Right lobe of liver (tissue), 6 donors: ENCODE results near the gene GALNT15. TPM values are rescaled to one million over a fixed set of nuclear protein-coding genes. Genes with fewer than 3 reads are reported as not detected.
A peak's percentile ranks its signal among the peaks of the same experiment; 100 is the strongest.

Source experiments
- ATAC-seq, 4 donors: fragments of 200-7000 bp; cut with Tn5 transposase; one replicate each; pipeline ENCODE4 v1.9.1; 2020; ENCODE audit warnings: mild to moderate bottlenecking in 4 of 4, moderate library complexity in 4 of 4
- DNase-seq, 3 donors: peaks; one replicate each; pipeline ENCODE4 v3.0.0-alpha.2; 2020
- H3K27ac ChIP-seq, 3 donors: fragments of 200-600 bp; one replicate each; pipeline ENCODE4 v1.8.0; 2022
- H3K27me3 ChIP-seq, 2 donors: fragments of 200-600 bp; one replicate each; pipeline ENCODE4 v1.8.0; 2022
- H3K36me3 ChIP-seq, 4 donors: fragments of 200-600 bp; sonication (generic) in 1 of 4; one replicate each; pipeline versions ENCODE4 v1.5.1 to v1.8.0; 2017 to 2022; ENCODE audit warnings: control low read depth in 1 of 4
- H3K4me1 ChIP-seq, 4 donors: fragments of 200-600 bp; sonication (generic) in 1 of 4; one replicate each; pipeline versions ENCODE4 v1.5.1 to v1.8.0; 2017 to 2022; ENCODE audit warnings: control low read depth in 1 of 4
- H3K4me3 ChIP-seq, 3 donors: fragments of 200-600 bp; one replicate each; pipeline ENCODE4 v1.8.0; 2022
- H3K9me3 ChIP-seq, 4 donors: fragments of 200-600 bp; sonication (generic) in 1 of 4; one replicate each; pipeline versions ENCODE4 v1.5.1 to v1.8.0; 2017 to 2022; ENCODE audit warnings: control low read depth in 1 of 4
- POLR2A ChIP-seq: fragments of 450-650 bp; IDR thresholded peaks from one replicate; pipeline ENCODE4 v1.6.1; 2017; ENCODE audit warnings: antibody characterized with exemption, mild to moderate bottlenecking
- WGBS: methylation state at CpG from one replicate; pipeline ENCODE4 v1.1.6; 2018; ENCODE audit warnings: low coverage, low lambda C conversion rate; ENCODE audit not compliant: insufficient coverage; ENCODE audit errors: missing lambda C conversion rate; 5-methylcytosine and 5-hydroxymethylcytosine counted together
- intact Hi-C, 2 donors: fragments of 100-400 bp; cut with DNase I; formaldehyde crosslinking; loops; one replicate each; pipeline versions ENCODE4 v1.11.2 to v1.14.1; 2022
- total RNA-seq, 6 experiments: library from RNA; depleted of rRNA in 2 of 6; stranded (reverse); fragments of >200 nt in 2 of 6; fragmentation: NEBNext Ultra II Directional in 3 of 6; extraction: Animal tissue kit (Norgen Biotek cat#: 25700) in 3 of 6; gene quantifications; one replicate each; pipeline versions ENCODE4 v1.1.0 to v1.2.4, GENCODE V29; 2016 to 2023
- TF ChIP-seq, protein P1 (sequence below), 4 donors: fragments of 200-600 bp in 3 of 4; fragments of 450-650 bp in 1 of 4; IDR thresholded peaks; one replicate each; pipeline versions ENCODE4 v1.5.1 to v1.8.0; 2016 to 2022; ENCODE audit warnings: antibody characterized with exemption in 4 of 4, mild to moderate bottlenecking in 2 of 4
- donor health status: DM: no; HTN: yes; CAD: no.
- donor health status: DM: no; HTN: no; CAD: no.
- donor health status: DM: no; HTN: no; CAD: no.
- donor health status: DM: no; HTN: yes; CAD: no.
- donor health status: DM: no; HTN: yes; CAD: no.

The GALNT15 gene
- total RNA-seq, 6 experiments from 2014 or later, result 2.0 to 9.2 (median 4.0) TPM

DNA sequence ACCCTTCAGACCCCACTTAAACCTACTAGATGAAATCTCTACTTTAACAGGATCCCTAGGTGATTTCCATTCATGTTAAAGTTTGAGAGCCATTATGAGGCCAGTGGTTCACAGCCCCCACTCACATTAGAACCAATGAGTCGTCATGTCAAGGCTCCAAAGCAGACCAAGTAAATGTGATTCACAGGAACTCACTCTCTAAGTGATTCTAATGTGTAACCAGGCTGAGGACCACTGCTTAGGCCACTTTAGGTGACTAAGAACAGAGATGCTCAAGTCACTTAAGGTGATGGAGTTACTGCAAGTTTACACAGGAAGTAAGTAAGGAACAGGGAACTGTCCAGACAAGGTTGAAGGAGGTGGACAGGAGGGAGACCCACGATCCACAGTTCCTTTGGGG lies 7.7 kb downstream of the GALNT15 start:
- ATAC-seq, result no peak
- H3K9me3 ChIP-seq, result no peaks in the 10 kb centered on the region
- intact Hi-C loops, result loop anchor here in 1 of 2 donors (5.0 kb wide), 2 partner anchors 65 to 135 kb away; no protein-coding TSS in a partner anchor

DNA sequence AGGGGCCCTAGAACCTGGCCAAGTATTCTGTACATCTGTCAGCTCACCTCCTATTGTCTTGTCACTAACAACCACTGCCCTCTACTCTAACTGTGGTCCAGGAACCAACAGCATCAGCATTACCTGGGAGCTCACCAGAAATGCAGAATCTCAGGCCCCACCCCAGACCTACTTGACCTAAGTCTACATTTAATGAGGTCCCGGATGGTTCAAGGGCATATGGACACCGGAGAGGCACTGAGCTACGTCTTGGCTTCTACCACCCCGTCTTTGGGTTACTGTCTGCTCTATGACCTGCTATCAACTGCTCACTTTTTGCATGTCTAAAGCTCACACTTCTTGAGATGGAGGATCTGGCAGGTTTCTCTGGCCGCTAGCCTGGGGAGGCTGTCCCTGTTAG lies 8.1 kb downstream of the GALNT15 start:
- ATAC-seq (no peak), DNase-seq (no peak)
- H3K36me3 ChIP-seq, result no peaks in the 10 kb centered on the region
- intact Hi-C loops, result loop anchor here in 1 of 2 donors (5.0 kb wide), 2 partner anchors 65 to 135 kb away; no protein-coding TSS in a partner anchor
- 73% methylated on average over 4 of the region's 5 CpGs for WGBS
- H3K9me3 ChIP-seq, result no peaks in the 10 kb centered on the region
- no peaks in the 10 kb centered on the region for H3K4me1 ChIP-seq
- TF ChIP-seq POLR2A, result no peak
- TF ChIP-seq, protein P1, sequence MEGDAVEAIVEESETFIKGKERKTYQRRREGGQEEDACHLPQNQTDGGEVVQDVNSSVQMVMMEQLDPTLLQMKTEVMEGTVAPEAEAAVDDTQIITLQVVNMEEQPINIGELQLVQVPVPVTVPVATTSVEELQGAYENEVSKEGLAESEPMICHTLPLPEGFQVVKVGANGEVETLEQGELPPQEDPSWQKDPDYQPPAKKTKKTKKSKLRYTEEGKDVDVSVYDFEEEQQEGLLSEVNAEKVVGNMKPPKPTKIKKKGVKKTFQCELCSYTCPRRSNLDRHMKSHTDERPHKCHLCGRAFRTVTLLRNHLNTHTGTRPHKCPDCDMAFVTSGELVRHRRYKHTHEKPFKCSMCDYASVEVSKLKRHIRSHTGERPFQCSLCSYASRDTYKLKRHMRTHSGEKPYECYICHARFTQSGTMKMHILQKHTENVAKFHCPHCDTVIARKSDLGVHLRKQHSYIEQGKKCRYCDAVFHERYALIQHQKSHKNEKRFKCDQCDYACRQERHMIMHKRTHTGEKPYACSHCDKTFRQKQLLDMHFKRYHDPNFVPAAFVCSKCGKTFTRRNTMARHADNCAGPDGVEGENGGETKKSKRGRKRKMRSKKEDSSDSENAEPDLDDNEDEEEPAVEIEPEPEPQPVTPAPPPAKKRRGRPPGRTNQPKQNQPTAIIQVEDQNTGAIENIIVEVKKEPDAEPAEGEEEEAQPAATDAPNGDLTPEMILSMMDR (IDR thresholded peaks at IDR 0.05), result no peak
- no peaks in the 10 kb centered on the region for H3K27me3 ChIP-seq
- H3K27ac ChIP-seq, result no peak overlapping the region
- no peak overlapping the region for H3K4me3 ChIP-seq

More for the DNA sequence above, 7.7 kb downstream of the GALNT15 start:
- no peaks in the 10 kb centered on the region for H3K4me1 ChIP-seq
- no peak overlapping the region for H3K4me3 ChIP-seq
- 100% methylated on average over 1 of the region's 2 CpGs for WGBS
- TF ChIP-seq POLR2A, result no peak
- TF ChIP-seq, protein P1 (IDR thresholded peaks at IDR 0.05), result no peak
- no peaks in the 10 kb centered on the region for H3K36me3 ChIP-seq
- H3K27ac ChIP-seq, result no peak overlapping the region
- DNase-seq, result no peak
- no peaks in the 10 kb centered on the region for H3K27me3 ChIP-seq

DNA sequence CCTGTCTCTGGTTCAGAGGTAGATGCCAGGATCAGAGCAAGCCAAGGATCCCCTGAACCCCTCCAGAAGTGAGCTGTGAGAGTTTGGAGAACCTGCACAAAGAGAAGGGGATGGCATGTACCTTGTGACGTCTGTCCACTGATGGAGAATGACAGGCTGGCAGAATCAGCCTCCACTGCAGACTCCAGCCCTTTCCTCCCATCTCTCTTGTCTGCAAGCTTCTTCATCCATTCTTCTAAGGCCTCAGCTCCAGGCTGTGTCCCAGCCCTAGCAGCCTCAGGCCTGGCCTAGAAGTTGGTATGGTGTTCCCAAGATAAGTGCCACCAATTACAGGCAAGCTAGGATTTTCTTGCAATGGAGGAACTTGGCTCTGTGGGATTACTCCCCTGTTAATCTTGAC lies 8.6 kb downstream of the GALNT15 start:
- 83% methylated on average over 1 of the region's 1 CpG for WGBS

DNA sequence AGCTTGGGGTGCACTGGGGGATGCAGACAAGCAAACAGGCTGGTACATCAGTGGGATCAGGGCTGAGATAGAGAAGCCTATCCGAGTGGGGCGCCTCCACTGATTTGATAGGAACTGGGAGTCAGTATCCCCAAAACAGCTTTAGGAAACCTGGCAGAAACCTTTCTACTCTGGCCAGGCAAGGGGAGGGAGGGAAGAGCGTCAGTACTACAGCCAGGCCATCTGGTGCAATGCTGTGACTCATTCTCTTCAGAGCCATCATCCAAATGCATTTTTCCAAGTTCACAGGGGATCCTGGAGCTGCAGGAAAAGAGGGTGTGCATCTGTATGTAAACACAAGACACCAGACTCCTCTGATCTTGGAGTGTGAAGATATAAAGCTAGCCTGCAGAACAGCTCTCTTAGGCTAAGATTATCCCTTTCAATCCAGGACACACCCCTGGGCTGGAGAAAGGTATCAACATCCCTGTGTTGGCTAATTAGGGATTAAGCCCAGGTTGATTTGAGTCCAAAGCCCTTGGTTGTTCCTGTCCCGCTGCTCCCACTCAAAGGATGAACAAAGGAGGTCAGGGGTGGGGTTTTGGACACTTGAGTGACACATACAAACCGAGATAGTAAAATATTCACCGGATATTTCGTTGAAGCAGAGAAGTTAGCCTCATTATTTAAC lies 9.3 kb downstream of the GALNT15 start:
- no peaks in the 10 kb centered on the region for H3K36me3 ChIP-seq
- H3K27me3 ChIP-seq, result no peaks in the 10 kb centered on the region
- H3K27ac ChIP-seq, result no peak overlapping the region
- TF ChIP-seq POLR2A, result no peak
- TF ChIP-seq, protein P1 (IDR thresholded peaks at IDR 0.05), result no peak
- no peaks in the 10 kb centered on the region for H3K4me1 ChIP-seq
- WGBS, result 45% methylated on average over 4 of the region's 7 CpGs
- H3K9me3 ChIP-seq, result no peaks in the 10 kb centered on the region
- ATAC-seq (peak in 1 of 4 donors; percentile 35), DNase-seq (no peak)
- intact Hi-C loops, result loop anchor here in 1 of 2 donors (5.0 kb wide), 2 partner anchors 64 to 136 kb away; no protein-coding TSS in a partner anchor
- no peak overlapping the region for H3K4me3 ChIP-seq

More for the DNA sequence above, 8.6 kb downstream of the GALNT15 start:
- no peak overlapping the region for H3K27ac ChIP-seq
- intact Hi-C loops, result loop anchor here in 1 of 2 donors (5.0 kb wide), 2 partner anchors 64 to 136 kb away; no protein-coding TSS in a partner anchor
- no peaks in the 10 kb centered on the region for H3K36me3 ChIP-seq
- no peaks in the 10 kb centered on the region for H3K9me3 ChIP-seq
- no peak overlapping the region for H3K4me3 ChIP-seq
- DNase-seq (no peak), ATAC-seq (no peak)
- H3K27me3 ChIP-seq, result no peaks in the 10 kb centered on the region
- H3K4me1 ChIP-seq, result no peaks in the 10 kb centered on the region
- TF ChIP-seq POLR2A, result no peak
- TF ChIP-seq, protein P1 (IDR thresholded peaks at IDR 0.05), result no peak
